Activated naive CD8-positive, alpha-beta T cell treated with anti-CD3 and anti-CD28 coated beads, Interleukin-2, amount 50 U/mL, for 24 hours (primary cell): ENCODE data around the gene VWA3B.
"Not testable (repeated sequence)": the region's sequence is repeated elsewhere in the genome, so short reads cannot be mapped to it uniquely, and the experiment has no call there.

Experiments used
- ATAC-seq: fragments of 150-1000 bp; cut with Tn5 transposase; one replicate; pipeline ENCODE4 v1.10.0; 2021
- DNase-seq: peaks from one replicate; pipeline ENCODE4 v3.0.0; 2021
- H3K27ac Mint-ChIP-seq: one replicate; pipeline ENCODE4 v1.8.0; 2021; ENCODE audit warnings: mild to moderate bottlenecking, mixed read lengths
- H3K27me3 Mint-ChIP-seq: one replicate; pipeline ENCODE4 v1.8.0; 2021; ENCODE audit warnings: mixed read lengths
- H3K36me3 Mint-ChIP-seq: one replicate; pipeline ENCODE4 v1.8.0; 2021; ENCODE audit warnings: low read depth, mixed read lengths
- H3K4me1 Mint-ChIP-seq: one replicate; pipeline ENCODE4 v1.8.0; 2021; ENCODE audit warnings: mixed read lengths
- H3K4me3 Mint-ChIP-seq: one replicate; pipeline ENCODE4 v1.8.0; 2021; ENCODE audit warnings: mild to moderate bottlenecking, moderate library complexity, mixed read lengths
- H3K9me3 Mint-ChIP-seq: one replicate; pipeline ENCODE4 v1.8.0; 2021; ENCODE audit warnings: mixed read lengths

The VWA3B gene

GRCh38 chr2:98252038-98252773 is 165.2 kb downstream of the VWA3B start:
- Mint-ChIP-seq H3K36me3 (no peaks in the 10 kb centered on the region), H3K4me3 (no peak overlapping the region), H3K27me3 (peaks cover 21% of the 10 kb centered on the region), H3K27ac (no peak overlapping the region), H3K4me1 (no peaks in the 10 kb centered on the region), H3K9me3 (peaks cover 11% of the 10 kb centered on the region)
- DNase-seq, result no peak
- no peak for ATAC-seq

- H3K4me1 Mint-ChIP-seq, result no peaks in the 10 kb centered on the region
Measured at GRCh38 chr2:98253461-98254070, 166.6 kb downstream of the VWA3B start.

GRCh38 chr2:98254504-98255059 is 167.6 kb downstream of the VWA3B start:
- no peak for ATAC-seq
- Mint-ChIP-seq H3K27me3 (peaks cover 21% of the 10 kb centered on the region), H3K4me3 (no peak overlapping the region), H3K36me3 (no peaks in the 10 kb centered on the region), H3K4me1 (no peaks in the 10 kb centered on the region), H3K9me3 (no peaks in the 10 kb centered on the region), H3K27ac (no peak overlapping the region)
- DNase-seq, result no peak

More at GRCh38 chr2:98253461-98254070, 166.6 kb downstream of the VWA3B start:
- Mint-ChIP-seq H3K36me3 (no peaks in the 10 kb centered on the region), H3K9me3 (peaks cover under 1% of the 10 kb centered on the region), H3K27ac (no peak overlapping the region), H3K27me3 (peaks cover 22% of the 10 kb centered on the region), H3K4me3 (no peak overlapping the region)
- DNase-seq, result no peak
- ATAC-seq, result no peak

GRCh38 chr2:98258906-98259305 is 171.9 kb downstream of the VWA3B start:
- peaks cover 17% of the 10 kb centered on the region for H3K9me3 Mint-ChIP-seq
- H3K36me3 Mint-ChIP-seq, result peaks cover 3% of the 10 kb centered on the region
- H3K27me3 Mint-ChIP-seq, result peaks cover 32% of the 10 kb centered on the region
- no peak for ATAC-seq
- H3K4me1 Mint-ChIP-seq, result no peaks in the 10 kb centered on the region
- no peak for DNase-seq
- no peak overlapping the region for H3K27ac Mint-ChIP-seq
- H3K4me3 Mint-ChIP-seq, result no peak overlapping the region

GRCh38 chr2:98263362-98263761 is 176.4 kb downstream of the VWA3B start:
- Mint-ChIP-seq H3K36me3 (peaks cover 3% of the 10 kb centered on the region), H3K4me1 (no peaks in the 10 kb centered on the region), H3K27me3 (peaks cover 29% of the 10 kb centered on the region), H3K27ac (no peak overlapping the region), H3K9me3 (peaks cover 27% of the 10 kb centered on the region), H3K4me3 (no peak overlapping the region)
- DNase-seq (no peak), ATAC-seq (no peak)

- not testable (repeated sequence) for H3K4me3 Mint-ChIP-seq, H3K4me1 Mint-ChIP-seq, H3K36me3 Mint-ChIP-seq, DNase-seq, H3K27me3 Mint-ChIP-seq, H3K27ac Mint-ChIP-seq, ATAC-seq
- H3K9me3 Mint-ChIP-seq, result peaks cover 26% of the 10 kb centered on the region
Measured at GRCh38 chr2:98268225-98268624, 181.3 kb downstream of the VWA3B start.

GRCh38 chr2:98269274-98269673 is 182.3 kb downstream of the VWA3B start:
- H3K36me3 Mint-ChIP-seq, result peaks cover 2% of the 10 kb centered on the region
- no peak for DNase-seq
- peak; percentile 36 for ATAC-seq
- no peak overlapping the region for H3K4me3 Mint-ChIP-seq
- peaks cover 4% of the 10 kb centered on the region for H3K27me3 Mint-ChIP-seq
- no peaks in the 10 kb centered on the region for H3K4me1 Mint-ChIP-seq
- H3K9me3 Mint-ChIP-seq, result peaks cover 15% of the 10 kb centered on the region
- no peak overlapping the region for H3K27ac Mint-ChIP-seq

- Mint-ChIP-seq H3K9me3 (peaks cover 10% of the 10 kb centered on the region), H3K36me3 (peaks cover 2% of the 10 kb centered on the region), H3K4me1 (no peaks in the 10 kb centered on the region), H3K27me3 (peaks cover 7% of the 10 kb centered on the region), H3K27ac (no peak overlapping the region), H3K4me3 (no peak overlapping the region)
- ATAC-seq, result no peak
- no peak for DNase-seq
Measured at GRCh38 chr2:98269830-98270229, 182.9 kb downstream of the VWA3B start.

GRCh38 chr2:98277162-98277859 is 190.3 kb downstream of the VWA3B start:
- Mint-ChIP-seq H3K4me3 (no peak overlapping the region), H3K4me1 (no peaks in the 10 kb centered on the region), H3K27ac (no peak overlapping the region), H3K36me3 (no peaks in the 10 kb centered on the region), H3K27me3 (peaks cover 26% of the 10 kb centered on the region), H3K9me3 (no peaks in the 10 kb centered on the region)
- DNase-seq (no peak), ATAC-seq (no peak)

- DNase-seq (no peak), ATAC-seq (no peak)
- H3K27me3 Mint-ChIP-seq, result peaks cover 26% of the 10 kb centered on the region
- H3K4me3 Mint-ChIP-seq, result no peak overlapping the region
- H3K36me3 Mint-ChIP-seq, result no peaks in the 10 kb centered on the region
- no peak overlapping the region for H3K27ac Mint-ChIP-seq
- H3K9me3 Mint-ChIP-seq, result no peaks in the 10 kb centered on the region
- no peaks in the 10 kb centered on the region for H3K4me1 Mint-ChIP-seq
Measured at GRCh38 chr2:98278074-98278473, 191.1 kb downstream of the VWA3B start.

- no peak overlapping the region for H3K27ac Mint-ChIP-seq
- peaks cover 24% of the 10 kb centered on the region for H3K27me3 Mint-ChIP-seq
- H3K9me3 Mint-ChIP-seq, result no peaks in the 10 kb centered on the region
- H3K4me1 Mint-ChIP-seq, result no peaks in the 10 kb centered on the region
- no peaks in the 10 kb centered on the region for H3K36me3 Mint-ChIP-seq
- ATAC-seq (no peak), DNase-seq (no peak)
- no peak overlapping the region for H3K4me3 Mint-ChIP-seq
Measured at GRCh38 chr2:98280376-98281102, 193.6 kb downstream of the VWA3B start.

GRCh38 chr2:98281607-98282006 is 194.6 kb downstream of the VWA3B start:
- Mint-ChIP-seq H3K27me3 (peaks cover 26% of the 10 kb centered on the region), H3K9me3 (peaks cover under 1% of the 10 kb centered on the region), H3K4me1 (no peaks in the 10 kb centered on the region), H3K27ac (no peak overlapping the region), H3K4me3 (no peak overlapping the region), H3K36me3 (no peaks in the 10 kb centered on the region)
- ATAC-seq (no peak), DNase-seq (no peak)

GRCh38 chr2:98282109-98282508 is 195.1 kb downstream of the VWA3B start:
- no peak for DNase-seq
- Mint-ChIP-seq H3K27me3 (peaks cover 30% of the 10 kb centered on the region), H3K4me3 (no peak overlapping the region), H3K4me1 (no peaks in the 10 kb centered on the region), H3K36me3 (no peaks in the 10 kb centered on the region), H3K9me3 (peaks cover 4% of the 10 kb centered on the region), H3K27ac (no peak overlapping the region)
- no peak for ATAC-seq

GRCh38 chr2:98293030-98293429 is 206.1 kb downstream of the VWA3B start:
- H3K4me1 Mint-ChIP-seq, result no peaks in the 10 kb centered on the region
- H3K4me3 Mint-ChIP-seq, result no peak overlapping the region
- H3K27me3 Mint-ChIP-seq, result peaks cover 27% of the 10 kb centered on the region
- no peak for ATAC-seq
- no peaks in the 10 kb centered on the region for H3K36me3 Mint-ChIP-seq
- no peak overlapping the region for H3K27ac Mint-ChIP-seq
- DNase-seq, result no peak
- H3K9me3 Mint-ChIP-seq, result peaks cover 19% of the 10 kb centered on the region
